GM12878 (cell line): ENCODE results near the gene TNFRSF14. TPM values are rescaled to one million over a fixed set of nuclear protein-coding genes. Genes with fewer than 3 reads are reported as not detected.
A peak's percentile ranks its signal among the peaks of the same experiment; 100 is the strongest.

ENCODE experiments used
- ATAC-seq: fragments of 200-7000 bp; cut with Tn5 transposase; 3 replicates; pipeline ENCODE4 v1.9.1; 2020; ENCODE audit warnings: mild to moderate bottlenecking, moderate library complexity
- BruUV-seq: library from RNA; stranded (reverse); fragments of 400-500 nt; replicated peaks from 2 replicates; lab custom pipeline; 2021; lab: Mats Ljungman, UMichigan
- CTCF ChIA-PET: fragments of 300-600 bp; sonication (Branson Sonifier 250); formaldehyde crosslinking; extraction: SDS; loops from one replicate; lab custom pipeline; 2021; ENCODE audit warnings: inconsistent platforms; lab: Yijun Ruan, JAX
- POLR2A ChIA-PET: fragments of 350-600 bp; formaldehyde crosslinking; extraction: SDS; loops from one replicate; lab custom pipeline; 2021; ENCODE audit warnings: inconsistent platforms; lab: Charles Lee
- RAD21 ChIA-PET: fragments of 300-600 bp; sonication (Branson Sonifier 250); formaldehyde crosslinking; loops from one replicate; lab custom pipeline; 2023; ENCODE audit warnings: antibody characterized with exemption; ENCODE audit not compliant: unreplicated experiment; lab: Charles Lee
- SMC1A ChIA-PET: fragments of 300-600 bp; sonication (Branson Sonifier 250); formaldehyde crosslinking; loops from one replicate; lab custom pipeline; 2023; ENCODE audit not compliant: unreplicated experiment, uncharacterized antibody; lab: Charles Lee
- DNase-seq: peaks from one replicate; pipeline ENCODE4 v3.0.0-alpha.2; 2011; ENCODE audit warnings: low read depth, low spot score
- FAIRE-seq: peaks from 3 replicates; lab custom pipeline; 2011; peaks lifted over from hg19 to GRCh38; lab: Jason Lieb, UNC
- H2AFZ ChIP-seq: 2 replicates; pipeline ENCODE4 v1.6.0; 2011; ENCODE audit warnings: low read depth, low read length, control low read depth; ENCODE audit not compliant: control insufficient read depth
- H3K27ac ChIP-seq: 2 replicates; pipeline ENCODE4 v1.5.1; 2011; ENCODE audit warnings: control low read depth; ENCODE audit not compliant: control insufficient read depth, insufficient read depth
- H3K27me3 ChIP-seq, 2 experiments: replicated peaks in 1 of 2; 2 replicates each; pipeline versions ENCODE4 v1.6.0 to v1.6.1; 2011; ENCODE audit warnings: low read length in 1 of 2; ENCODE audit not compliant: control insufficient read depth in 2 of 2, insufficient read depth in 2 of 2
- H3K36me3 ChIP-seq, 2 experiments: 2 replicates each; pipeline ENCODE4 v1.5.1; 2011; ENCODE audit warnings: low read length in 1 of 2; ENCODE audit not compliant: control insufficient read depth in 2 of 2, insufficient read depth in 2 of 2
- H3K4me1 ChIP-seq: 2 replicates; pipeline ENCODE4 v1.6.1; 2011; ENCODE audit warnings: mild to moderate bottlenecking, low read length, moderate library complexity, mixed read lengths; ENCODE audit not compliant: control insufficient read depth, insufficient read depth
- H3K4me2 ChIP-seq: 2 replicates; pipeline ENCODE4 v1.6.0; 2011; ENCODE audit warnings: control low read depth; ENCODE audit not compliant: control insufficient read depth, insufficient read depth
- H3K4me3 ChIP-seq: fragments of 200-600 bp; sonication (generic); 2 replicates; pipeline ENCODE4 v1.5.1; 2016
- H3K79me2 ChIP-seq: 2 replicates; pipeline ENCODE4 v1.6.0; 2011; ENCODE audit warnings: low read length; ENCODE audit not compliant: control insufficient read depth, insufficient read depth
- H3K9ac ChIP-seq: 2 replicates; pipeline ENCODE4 v1.8.0; 2011; ENCODE audit warnings: low read length, control low read depth, mixed read lengths; ENCODE audit not compliant: control insufficient read depth, insufficient read depth
- H3K9me3 ChIP-seq: replicated peaks from 3 replicates; pipeline ENCODE4 v1.5.1; 2011; ENCODE audit warnings: mild to moderate bottlenecking, low read length; ENCODE audit not compliant: control insufficient read depth, insufficient read depth
- H4K20me1 ChIP-seq: 2 replicates; pipeline ENCODE4 v1.6.0; 2011; ENCODE audit not compliant: control insufficient read depth, insufficient read depth
- BHLHE40 ChIP-seq, 2 experiments: fragments of 450-650 bp in 1 of 2; IDR thresholded peaks; 2 replicates each; pipeline ENCODE4 v1.6.1; 2011 to 2017; ENCODE audit warnings: low read depth in 2 of 2, borderline replicate concordance in 1 of 2, improper control_type of control experiment in 1 of 2, low read length in 1 of 2, mild to moderate bottlenecking in 1 of 2
- CHD2 ChIP-seq: IDR thresholded peaks from 2 replicates; pipeline ENCODE4 v1.6.1; 2011; ENCODE audit warnings: low read depth, low read length, improper control_type of control experiment, borderline replicate concordance
- DPF2 ChIP-seq: fragments of 450-650 bp; IDR thresholded peaks from 2 replicates; pipeline ENCODE4 v1.6.1; 2017; ENCODE audit warnings: mild to moderate bottlenecking
- FOS ChIP-seq: IDR thresholded peaks from 3 replicates; pipeline ENCODE4 v1.6.1; 2011; ENCODE audit warnings: borderline replicate concordance; ENCODE audit not compliant: insufficient read length; ENCODE audit errors: extremely low read depth
- IRF4 ChIP-seq: IDR thresholded peaks from 2 replicates; pipeline ENCODE4 v1.6.1; 2011; ENCODE audit warnings: low read depth, low read length
- MEF2B ChIP-seq: fragments of 450-650 bp; IDR thresholded peaks from 2 replicates; pipeline ENCODE4 v1.6.1; 2018; ENCODE audit warnings: mild to moderate bottlenecking, moderate library complexity; ENCODE audit not compliant: partially characterized antibody, poor library complexity, severe bottlenecking
- RB1 ChIP-seq: fragments of 450-650 bp; formaldehyde crosslinking; IDR thresholded peaks from 2 replicates; pipeline ENCODE4 v1.6.1; 2017; ENCODE audit warnings: mild to moderate bottlenecking, borderline replicate concordance
- TBL1XR1 ChIP-seq: IDR thresholded peaks from 2 replicates; pipeline ENCODE4 v1.6.1; 2012; ENCODE audit warnings: low read depth, low read length, improper control_type of control experiment
- WGBS: methylation state at CpG from one replicate; pipeline ENCODE4 v1.1.6; 2016; ENCODE audit warnings: low lambda C conversion rate; ENCODE audit not compliant: insufficient replicate concordance, insufficient coverage; ENCODE audit errors: missing lambda C conversion rate; 5-methylcytosine and 5-hydroxymethylcytosine counted together
- in situ Hi-C: fragments of 300-500 bp; cut with MboI; formaldehyde crosslinking; loops from 9 replicates; pipeline ENCODE4 v1.14.3; 2018; ENCODE audit warnings: mixed read lengths
- intact Hi-C: fragments of 100-400 bp; cut with micrococcal nuclease; formaldehyde crosslinking; loops from one replicate; pipeline ENCODE4 v1.14.2; 2022; ENCODE audit not compliant: unreplicated experiment
- polyA plus RNA-seq, 11 experiments: library from polyadenylated mRNA; depleted of rRNA in 4 of 11; unstranded in 6 of 11; stranded (reverse) in 5 of 11; fragments of >200 nt; fragmentation: Nextera tagmentation in 4 of 11; fragmentation: Illumina TruSeq in 1 of 11; extraction: Ambion mirVana in 4 of 11; extraction: Trizol in 1 of 11; gene quantifications; 1 replicate in 1 of 11; 2 replicates in 10 of 11; pipeline versions ENCODE4 v1.2.1 to v1.2.3, GENCODE V29; 2011 to 2016; ENCODE audit warnings: inconsistent platforms in 2 of 11, missing spikeins in 2 of 11, low read depth in 1 of 11
- total RNA-seq, 4 experiments: library from RNA; depleted of rRNA in 3 of 4; stranded (reverse); fragments of >200 nt in 3 of 4; fragmentation: Illumina TruSeq in 1 of 4; extraction: Trizol in 1 of 4; gene quantifications; 2 replicates each; pipeline versions ENCODE4 v1.2.1 to v1.2.3, GENCODE V29; 2013 to 2021
- TF ChIP-seq, protein P1 (sequence below): fragments of 450-650 bp; formaldehyde crosslinking; IDR thresholded peaks from 2 replicates; pipeline ENCODE4 v1.4.0; 2022; ENCODE audit warnings: mild to moderate bottlenecking, moderate library complexity

Gene TNFRSF14
- total and polyA plus RNA-seq, 10 of the 15 experiments (the other 5 are each of a cell fraction or from before 2014, with no cell fraction given) = 0.43 to 114 (median 41.5) TPM

DNA sequence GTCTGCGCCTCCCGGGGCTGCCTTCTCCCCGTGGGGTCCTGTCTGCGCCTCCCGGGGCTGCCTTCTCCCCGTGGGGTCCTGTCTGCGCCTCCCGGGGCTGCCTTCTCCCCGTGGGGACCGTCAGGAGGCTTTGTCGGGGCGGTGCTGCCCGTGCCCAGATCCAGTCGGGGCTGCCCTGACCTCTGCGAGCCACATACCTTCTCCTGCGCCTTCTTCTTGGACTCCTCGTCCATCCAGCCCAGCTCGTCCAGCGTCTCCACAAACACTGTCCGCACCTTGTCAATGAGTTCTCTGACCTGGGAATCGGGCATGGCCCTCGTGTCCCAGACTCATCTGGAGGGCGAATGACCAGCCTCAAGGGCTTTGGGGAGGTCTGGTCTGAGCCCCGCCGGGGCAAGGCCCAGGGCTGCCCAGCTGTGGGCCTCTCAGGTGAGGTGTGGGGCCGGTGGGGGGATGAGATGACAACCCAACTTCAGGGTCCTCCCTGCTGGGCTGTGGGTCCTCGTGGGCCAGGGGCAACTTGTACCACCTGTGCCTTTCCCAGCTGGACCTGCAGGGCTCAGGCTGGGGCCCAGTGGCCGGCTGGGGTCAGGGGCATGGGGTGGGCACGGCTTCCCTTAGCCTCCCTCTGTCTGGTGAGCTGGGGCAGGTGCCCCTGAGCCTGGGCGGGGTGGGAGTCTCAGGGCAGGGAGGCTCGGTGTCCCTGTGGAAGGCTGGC lies 39.8 kb downstream of the TNFRSF14 start (continued):
- TF ChIP-seq, protein P1, sequence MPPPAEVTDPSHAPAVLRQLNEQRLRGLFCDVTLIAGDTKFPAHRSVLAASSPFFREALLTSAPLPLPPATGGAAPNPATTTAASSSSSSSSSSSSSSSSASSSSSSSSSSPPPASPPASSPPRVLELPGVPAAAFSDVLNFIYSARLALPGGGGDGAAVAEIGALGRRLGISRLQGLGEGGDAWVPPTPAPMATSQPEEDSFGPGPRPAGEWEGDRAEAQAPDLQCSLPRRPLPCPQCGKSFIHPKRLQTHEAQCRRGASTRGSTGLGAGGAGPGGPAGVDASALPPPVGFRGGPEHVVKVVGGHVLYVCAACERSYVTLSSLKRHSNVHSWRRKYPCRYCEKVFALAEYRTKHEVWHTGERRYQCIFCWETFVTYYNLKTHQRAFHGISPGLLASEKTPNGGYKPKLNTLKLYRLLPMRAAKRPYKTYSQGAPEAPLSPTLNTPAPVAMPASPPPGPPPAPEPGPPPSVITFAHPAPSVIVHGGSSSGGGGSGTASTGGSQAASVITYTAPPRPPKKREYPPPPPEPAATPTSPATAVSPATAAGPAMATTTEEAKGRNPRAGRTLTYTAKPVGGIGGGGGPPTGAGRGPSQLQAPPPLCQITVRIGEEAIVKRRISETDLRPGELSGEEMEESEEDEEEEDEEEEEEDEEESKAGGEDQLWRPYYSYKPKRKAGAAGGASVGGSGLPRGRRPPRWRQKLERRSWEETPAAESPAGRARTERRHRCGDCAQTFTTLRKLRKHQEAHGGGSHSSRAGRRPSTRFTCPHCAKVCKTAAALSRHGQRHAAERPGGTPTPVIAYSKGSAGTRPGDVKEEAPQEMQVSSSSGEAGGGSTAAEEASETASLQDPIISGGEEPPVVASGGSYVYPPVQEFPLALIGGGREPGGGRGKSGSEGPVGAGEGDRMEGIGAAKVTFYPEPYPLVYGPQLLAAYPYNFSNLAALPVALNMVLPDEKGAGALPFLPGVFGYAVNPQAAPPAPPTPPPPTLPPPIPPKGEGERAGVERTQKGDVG (CRISPR knock-in tag) = no peak
- TF ChIP-seq DPF2 (no peak), FOS (no peak), TBL1XR1 (no peak), CHD2 (no peak)

DNA sequence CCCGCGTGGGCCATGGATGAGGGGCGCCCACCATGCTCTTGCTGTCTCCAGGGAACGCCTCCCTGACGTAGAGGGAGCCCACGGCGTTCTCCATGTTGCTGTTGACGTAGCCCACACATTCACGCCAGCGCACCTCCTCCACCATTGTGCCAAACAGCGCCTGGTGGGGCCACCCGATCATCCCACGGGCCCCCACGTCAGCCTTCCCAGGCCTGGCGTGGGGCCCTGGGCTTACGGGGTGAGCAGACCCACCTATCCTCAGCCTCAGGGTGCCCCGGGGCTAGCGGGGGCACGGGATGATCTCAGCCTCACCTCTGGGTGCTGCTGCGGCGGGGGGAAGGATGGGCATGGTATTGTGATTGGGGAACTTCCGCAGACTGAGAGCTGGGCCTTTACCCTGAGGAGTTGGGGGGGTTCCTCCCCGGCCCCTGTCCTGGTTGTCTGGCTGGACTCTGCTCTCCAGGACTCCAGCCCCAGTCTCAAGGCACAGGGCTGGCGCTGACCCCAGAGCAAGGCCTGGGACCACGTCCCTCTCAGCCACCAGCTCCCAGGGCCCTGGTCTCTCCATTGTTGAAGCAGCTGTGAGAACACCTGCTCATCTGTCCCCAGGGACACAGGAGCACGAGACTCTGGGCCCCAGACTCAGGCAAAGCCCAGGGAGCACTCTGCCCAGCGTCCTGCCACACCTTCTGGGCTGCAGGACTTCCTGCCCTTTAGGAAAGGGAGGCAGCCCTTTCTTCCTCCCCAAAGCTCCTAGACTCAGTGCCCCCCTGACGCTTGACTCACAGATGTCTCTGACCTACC lies 40.6 kb downstream of the TNFRSF14 start:
- 34% methylated on average over 26 of the region's 28 CpGs for WGBS
- Histone ChIP-seq H3K4me2 (no peak overlapping the region), H4K20me1 (no peaks in the 10 kb centered on the region), H3K4me1 (no peaks in the 10 kb centered on the region), H2AFZ (no peak overlapping the region), H3K36me3 (no peaks in the 10 kb centered on the region), H3K9me3 (no peaks in the 10 kb centered on the region), H3K4me3 (no peak overlapping the region), H3K9ac (no peak overlapping the region), H3K27ac (no peak overlapping the region), H3K79me2 (no peaks in the 10 kb centered on the region), H3K27me3 (no peaks in the 10 kb centered on the region)
- DNase-seq (no peak), FAIRE-seq (no peak), ATAC-seq (peak; percentile 15; the same call in 1 of the 3 replicates)
- in situ Hi-C loops = no loop called here
- intact Hi-C loops = no loop called here
- ChIA-PET CTCF (no interaction called here), SMC1A (interaction anchor here (0.6 kb wide), 1 partner anchor 1280 kb away, joined by 3 read pairs; no protein-coding TSS in a partner anchor), RAD21 (interaction anchor here (0.8 kb wide), 1 partner anchor 41 kb away, joined by 3 read pairs; the partner anchor contains the start of gene TNFRSF14), POLR2A (interaction anchor here (0.5 kb wide), 1 partner anchor 48 kb away, joined by 3 read pairs; no protein-coding TSS in a partner anchor)
- TF ChIP-seq MEF2B (peak; percentile 66), BHLHE40 (IDR thresholded peaks at IDR 0.05; ENCODE audit: borderline replicate concordance in 1 of 2, low read depth in 2 of 2, low read length in 1 of 2) (peak in 1 of 2 experiments; percentile 83; a peak in 2 of 4 replicates), IRF4 (no peak), RB1 (no peak)
- BruUV-seq = no TSS peak
